Thoracic aorta (tissue), 2 donors: Measurements from ENCODE around the gene UGT1A8. TPM values are rescaled to one million over a fixed set of nuclear protein-coding genes. Genes with fewer than 3 reads are reported as not detected.

Experiments used
- ATAC-seq: fragments of 150-250 bp; one replicate; pipeline ENCODE4 v1.8.0; 2017; ENCODE audit warnings: low read depth; ENCODE audit not compliant: insufficient number of reproducible peaks, low FRiP score
- DNase-seq: peaks from one replicate; pipeline ENCODE4 v3.0.0-alpha.2; 2020; ENCODE audit warnings: low spot score
- H3K27ac ChIP-seq, 2 donors: fragments of 200-600 bp; sonication (generic); 1 replicate in 1 of 2; 2 replicates in 1 of 2; pipeline ENCODE4 v1.5.1; 2016; ENCODE audit warnings: mild to moderate bottlenecking in 2 of 2, moderate library complexity in 2 of 2
- H3K27me3 ChIP-seq: fragments of 200-600 bp; sonication (generic); replicated peaks from 2 replicates; pipeline ENCODE4 v1.6.0; 2016; ENCODE audit warnings: mild to moderate bottlenecking; ENCODE audit not compliant: insufficient read depth
- H3K36me3 ChIP-seq: fragments of 200-600 bp; sonication (generic); one replicate; pipeline ENCODE4 v1.5.1; 2016
- H3K4me1 ChIP-seq, 2 donors: fragments of 200-600 bp; sonication (generic); 1 replicate in 1 of 2; 2 replicates in 1 of 2; pipeline versions ENCODE4 v1.5.1 to v1.6.0; 2016; ENCODE audit warnings: low read depth in 2 of 2, mild to moderate bottlenecking in 1 of 2; ENCODE audit not compliant: control insufficient read depth in 1 of 2
- H3K4me3 ChIP-seq: fragments of 200-600 bp; sonication (generic); 2 replicates; pipeline ENCODE4 v1.5.1; 2016; ENCODE audit warnings: mild to moderate bottlenecking
- H3K9me3 ChIP-seq: fragments of 200-600 bp; sonication (generic); 2 replicates; pipeline ENCODE4 v1.5.1; 2016
- CTCF ChIP-seq: fragments of 200-600 bp; sonication (generic); IDR thresholded peaks from one replicate; pipeline ENCODE4 v1.5.1; 2019; ENCODE audit warnings: antibody characterized with exemption
- total RNA-seq, 2 donors: library from RNA; depleted of rRNA; stranded (reverse); fragments of >200 nt; gene quantifications; one replicate each; pipeline versions ENCODE4 v1.1.0 to v1.2.3, GENCODE V29; 2016

The UGT1A8 gene
- total RNA-seq, 2 donors from 2014 or later, result not detected

- ATAC-seq (no peak), DNase-seq (no peak)
- H3K27me3 ChIP-seq, result no peaks in the 10 kb centered on the region
- H3K4me1 ChIP-seq, result no peaks in the 10 kb centered on the region
- no peak overlapping the region for H3K4me3 ChIP-seq
- H3K36me3 ChIP-seq, result no peaks in the 10 kb centered on the region
- H3K9me3 ChIP-seq, result no peaks in the 10 kb centered on the region
- no peak overlapping the region for H3K27ac ChIP-seq
- no peak for TF ChIP-seq CTCF
Observed at GRCh38 chr2:233792720-233793119, 175.3 kb downstream of the UGT1A8 start.

DNA sequence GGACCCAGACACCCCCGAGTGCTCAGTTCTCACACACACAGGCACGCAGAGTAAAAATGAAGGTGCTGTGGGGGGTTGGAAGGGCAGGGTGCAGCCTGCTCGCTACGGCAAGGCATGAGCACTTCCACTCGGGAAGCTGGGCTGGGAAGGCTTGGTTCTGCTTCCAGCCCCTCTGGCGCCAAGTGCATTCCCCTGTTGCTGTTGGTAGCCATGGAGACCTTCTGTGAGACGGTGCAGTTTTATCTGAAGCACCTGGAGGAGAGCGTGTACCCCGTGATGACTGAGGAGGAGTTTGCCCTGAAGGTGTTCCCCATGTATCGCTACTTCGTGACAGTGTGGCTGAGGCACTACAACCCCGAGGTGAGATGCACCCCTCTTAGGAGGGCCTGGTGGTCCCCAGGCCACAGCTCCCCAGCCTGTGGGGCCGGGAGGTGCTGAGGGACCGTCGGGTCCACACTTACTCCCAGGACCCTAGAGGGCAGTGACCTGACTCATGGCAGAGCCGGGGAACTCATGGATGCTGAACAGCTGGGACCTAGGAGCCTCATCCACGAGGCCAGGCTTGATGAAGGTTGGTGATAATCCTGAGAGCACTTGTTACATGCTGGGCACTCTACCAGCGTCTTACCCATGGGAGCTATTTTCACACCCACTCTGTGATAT, 176.2 kb downstream of the UGT1A8 start:
- Histone ChIP-seq H3K27ac (no peak overlapping the region), H3K4me3 (no peak overlapping the region), H3K36me3 (no peaks in the 10 kb centered on the region), H3K9me3 (no peaks in the 10 kb centered on the region), H3K27me3 (no peaks in the 10 kb centered on the region), H3K4me1 (no peaks in the 10 kb centered on the region)
- TF ChIP-seq CTCF, result no peak
- DNase-seq (no peak), ATAC-seq (no peak)

GRCh38 chr2:233794128-233794658, 176.8 kb downstream of the UGT1A8 start:
- no peaks in the 10 kb centered on the region for H3K4me1 ChIP-seq
- H3K9me3 ChIP-seq, result no peaks in the 10 kb centered on the region
- DNase-seq, result no peak
- H3K27me3 ChIP-seq, result no peaks in the 10 kb centered on the region
- H3K4me3 ChIP-seq, result no peak overlapping the region
- no peak for ATAC-seq
- TF ChIP-seq CTCF, result no peak
- no peak overlapping the region for H3K27ac ChIP-seq
- no peaks in the 10 kb centered on the region for H3K36me3 ChIP-seq

DNA sequence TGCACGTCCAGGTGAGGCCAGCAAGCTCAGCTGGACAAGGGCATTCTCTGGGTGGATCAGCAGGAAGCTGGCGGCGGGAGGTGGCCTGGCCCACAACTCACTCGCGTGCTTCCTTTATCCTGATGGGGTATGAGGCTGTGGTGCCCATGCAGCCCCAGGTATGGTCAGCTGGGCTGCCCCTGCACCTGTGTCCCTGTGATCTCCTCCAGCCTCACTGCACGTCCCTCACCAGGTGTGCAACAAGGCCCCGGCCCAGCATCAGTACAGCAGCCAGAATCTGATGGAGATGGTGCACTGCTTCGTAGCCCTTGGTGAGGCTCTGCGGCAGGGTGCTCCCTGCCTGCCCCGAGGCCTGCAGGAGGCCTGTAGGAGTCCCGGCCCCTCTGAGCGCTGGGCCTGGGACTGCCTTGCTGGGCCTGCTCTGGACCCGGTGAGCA, 178.3 kb downstream of the UGT1A8 start:
- H3K4me3 ChIP-seq, result no peak overlapping the region
- H3K27me3 ChIP-seq, result no peaks in the 10 kb centered on the region
- no peak for TF ChIP-seq CTCF
- ATAC-seq (no peak), DNase-seq (no peak)
- no peaks in the 10 kb centered on the region for H3K9me3 ChIP-seq
- no peaks in the 10 kb centered on the region for H3K36me3 ChIP-seq
- no peaks in the 10 kb centered on the region for H3K4me1 ChIP-seq
- no peak overlapping the region for H3K27ac ChIP-seq

- no peaks in the 10 kb centered on the region for H3K4me1 ChIP-seq
- no peak for TF ChIP-seq CTCF
- ATAC-seq, result no peak
- no peak for DNase-seq
- H3K27ac ChIP-seq, result no peak overlapping the region
- H3K4me3 ChIP-seq, result no peak overlapping the region
- H3K36me3 ChIP-seq, result no peaks in the 10 kb centered on the region
- H3K9me3 ChIP-seq, result no peaks in the 10 kb centered on the region
- H3K27me3 ChIP-seq, result no peaks in the 10 kb centered on the region
Observed at GRCh38 chr2:233796254-233796653, 178.8 kb downstream of the UGT1A8 start.
